OCI-LY3 (cell line): ENCODE measurements around the gene CSPG5.
A peak's percentile ranks its signal among the peaks of the same experiment; 100 is the strongest.

ENCODE experiments used
- H2AFZ ChIP-seq: fragments of 200-600, 300-600 bp; shearing (Covaris generic); 2 replicates; pipeline ENCODE4 v1.6.0; 2014; ENCODE audit warnings: antibody characterized with exemption, low read depth, low read length
- H3K27ac ChIP-seq: fragments of 200-600, 300-600 bp; sonication (generic); 2 replicates; pipeline ENCODE4 v1.5.1; 2014; ENCODE audit warnings: mild to moderate bottlenecking, low read length, moderate library complexity, mixed read lengths
- H3K27me3 ChIP-seq: fragments of 200-600, 300-600 bp; sonication (generic); 2 replicates; pipeline ENCODE4 v1.6.1; 2014; ENCODE audit warnings: low read depth, low read length, mixed read lengths
- H3K36me3 ChIP-seq: fragments of 200-600, 300-600 bp; sonication (generic); replicated peaks from 2 replicates; pipeline ENCODE3; 2014; ENCODE audit warnings: low read depth, low read length, mixed read lengths
- H3K4me1 ChIP-seq: fragments of 300-600, 200-600 bp; sonication (generic); 2 replicates; pipeline ENCODE4 v1.6.1; 2014; ENCODE audit warnings: low read length, mixed read lengths
- H3K4me2 ChIP-seq: fragments of 200-600, 300-600 bp; sonication (generic); 2 replicates; pipeline ENCODE4 v1.6.1; 2014; ENCODE audit warnings: low read length, mixed read lengths
- H3K4me3 ChIP-seq: fragments of 300-600, 200-600 bp; sonication (generic); 2 replicates; pipeline ENCODE4 v1.5.1; 2014; ENCODE audit warnings: antibody characterized with exemption, mild to moderate bottlenecking, low read length, moderate library complexity
- H3K79me2 ChIP-seq: fragments of 300-600, 200-600 bp; shearing (Covaris generic); 2 replicates; pipeline ENCODE4 v1.6.1; 2014; ENCODE audit warnings: mild to moderate bottlenecking, low read length, mixed read lengths
- H3K9ac ChIP-seq: fragments of 300-600, 200-600 bp; shearing (Covaris generic); 2 replicates; pipeline ENCODE4 v1.6.0; 2014; ENCODE audit warnings: mild to moderate bottlenecking, low read length, moderate library complexity
- H3K9me3 ChIP-seq: fragments of 200-600, 300-600 bp; shearing (Covaris generic); 2 replicates; pipeline ENCODE4 v1.6.1; 2014; ENCODE audit warnings: low read length, mixed read lengths; ENCODE audit not compliant: insufficient read depth
- H4K20me1 ChIP-seq: fragments of 200-600, 300-600 bp; sonication (generic); 2 replicates; pipeline ENCODE4 v1.6.1; 2016; ENCODE audit warnings: low read length, mixed read lengths; ENCODE audit not compliant: insufficient read depth
- EZH2phosphoT487 ChIP-seq: fragments of 200-600 bp; shearing (Covaris generic); IDR thresholded peaks from 2 replicates; pipeline ENCODE4 v1.6.1; 2018; ENCODE audit warnings: antibody characterized with exemption, mixed run types, low read depth
- TF ChIP-seq, protein P1 (sequence below): fragments of 200-600, 300-600 bp; sonication (generic); IDR thresholded peaks from 2 replicates; pipeline ENCODE4 v1.5.1; 2014; ENCODE audit warnings: antibody characterized with exemption, low read length, low read depth

The CSPG5 gene

DNA sequence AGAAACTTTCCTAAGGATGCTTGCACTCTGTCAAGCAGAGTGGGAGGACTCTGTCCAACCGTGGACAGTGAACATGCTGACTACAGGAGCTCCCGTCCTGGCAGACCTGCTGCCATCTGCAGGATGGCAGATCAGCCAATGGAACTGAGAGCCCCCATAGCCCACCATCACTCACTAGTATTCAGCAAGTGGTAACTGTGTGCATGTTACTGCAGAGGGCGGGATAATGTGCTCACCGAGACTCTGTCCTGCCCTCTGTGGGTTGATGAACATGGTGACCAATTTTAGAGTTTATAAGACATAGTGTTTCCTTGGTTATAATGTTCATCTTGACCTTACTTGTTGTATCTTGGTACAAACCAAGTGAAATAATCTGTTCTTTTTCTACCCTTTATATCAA, 11.5 kb downstream of the CSPG5 start:
- H2AFZ ChIP-seq, result no peak overlapping the region
- no peaks in the 10 kb centered on the region for H4K20me1 ChIP-seq
- H3K9ac ChIP-seq, result no peak overlapping the region
- H3K4me3 ChIP-seq, result no peak overlapping the region
- H3K4me1 ChIP-seq, result peaks cover 9% of the 10 kb centered on the region
- no peak overlapping the region for H3K27ac ChIP-seq
- TF ChIP-seq, protein P1, sequence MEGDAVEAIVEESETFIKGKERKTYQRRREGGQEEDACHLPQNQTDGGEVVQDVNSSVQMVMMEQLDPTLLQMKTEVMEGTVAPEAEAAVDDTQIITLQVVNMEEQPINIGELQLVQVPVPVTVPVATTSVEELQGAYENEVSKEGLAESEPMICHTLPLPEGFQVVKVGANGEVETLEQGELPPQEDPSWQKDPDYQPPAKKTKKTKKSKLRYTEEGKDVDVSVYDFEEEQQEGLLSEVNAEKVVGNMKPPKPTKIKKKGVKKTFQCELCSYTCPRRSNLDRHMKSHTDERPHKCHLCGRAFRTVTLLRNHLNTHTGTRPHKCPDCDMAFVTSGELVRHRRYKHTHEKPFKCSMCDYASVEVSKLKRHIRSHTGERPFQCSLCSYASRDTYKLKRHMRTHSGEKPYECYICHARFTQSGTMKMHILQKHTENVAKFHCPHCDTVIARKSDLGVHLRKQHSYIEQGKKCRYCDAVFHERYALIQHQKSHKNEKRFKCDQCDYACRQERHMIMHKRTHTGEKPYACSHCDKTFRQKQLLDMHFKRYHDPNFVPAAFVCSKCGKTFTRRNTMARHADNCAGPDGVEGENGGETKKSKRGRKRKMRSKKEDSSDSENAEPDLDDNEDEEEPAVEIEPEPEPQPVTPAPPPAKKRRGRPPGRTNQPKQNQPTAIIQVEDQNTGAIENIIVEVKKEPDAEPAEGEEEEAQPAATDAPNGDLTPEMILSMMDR, result peak; percentile 18; the same call in 1 of the 2 replicates
- TF ChIP-seq EZH2phosphoT487, result no peak
- no peak overlapping the region for H3K4me2 ChIP-seq
- H3K27me3 ChIP-seq, result no peaks in the 10 kb centered on the region
- H3K36me3 ChIP-seq, result no peaks in the 10 kb centered on the region
- no peaks in the 10 kb centered on the region for H3K9me3 ChIP-seq
- no peaks in the 10 kb centered on the region for H3K79me2 ChIP-seq

DNA sequence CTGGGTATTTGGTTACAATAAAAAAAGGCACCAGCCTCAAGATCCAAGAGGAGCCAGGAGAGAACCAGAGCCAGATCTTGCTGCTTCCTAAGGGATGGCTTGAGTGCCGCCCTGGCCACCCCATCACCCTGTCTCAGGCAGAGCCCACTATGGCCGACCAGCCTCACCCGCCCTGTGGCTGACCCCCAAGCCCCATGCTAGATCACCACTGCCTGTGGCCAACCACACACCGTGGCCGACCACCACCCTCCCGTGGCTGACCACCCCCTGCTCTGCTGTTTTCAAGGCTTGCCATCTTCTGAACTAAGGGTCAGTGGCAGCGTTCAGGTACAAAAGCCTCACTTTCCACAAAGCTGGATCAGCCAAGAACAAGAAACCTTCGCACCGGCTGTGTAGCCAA, 12.0 kb downstream of the CSPG5 start:
- Histone ChIP-seq H3K4me1 (peaks cover 9% of the 10 kb centered on the region), H3K27me3 (no peaks in the 10 kb centered on the region), H3K27ac (no peak overlapping the region), H2AFZ (no peak overlapping the region), H3K4me2 (no peak overlapping the region), H3K4me3 (no peak overlapping the region), H3K9me3 (no peaks in the 10 kb centered on the region), H4K20me1 (no peaks in the 10 kb centered on the region), H3K9ac (no peak overlapping the region), H3K36me3 (no peaks in the 10 kb centered on the region), H3K79me2 (no peaks in the 10 kb centered on the region)
- no peak for TF ChIP-seq EZH2phosphoT487
- TF ChIP-seq, protein P1, result no peak

DNA sequence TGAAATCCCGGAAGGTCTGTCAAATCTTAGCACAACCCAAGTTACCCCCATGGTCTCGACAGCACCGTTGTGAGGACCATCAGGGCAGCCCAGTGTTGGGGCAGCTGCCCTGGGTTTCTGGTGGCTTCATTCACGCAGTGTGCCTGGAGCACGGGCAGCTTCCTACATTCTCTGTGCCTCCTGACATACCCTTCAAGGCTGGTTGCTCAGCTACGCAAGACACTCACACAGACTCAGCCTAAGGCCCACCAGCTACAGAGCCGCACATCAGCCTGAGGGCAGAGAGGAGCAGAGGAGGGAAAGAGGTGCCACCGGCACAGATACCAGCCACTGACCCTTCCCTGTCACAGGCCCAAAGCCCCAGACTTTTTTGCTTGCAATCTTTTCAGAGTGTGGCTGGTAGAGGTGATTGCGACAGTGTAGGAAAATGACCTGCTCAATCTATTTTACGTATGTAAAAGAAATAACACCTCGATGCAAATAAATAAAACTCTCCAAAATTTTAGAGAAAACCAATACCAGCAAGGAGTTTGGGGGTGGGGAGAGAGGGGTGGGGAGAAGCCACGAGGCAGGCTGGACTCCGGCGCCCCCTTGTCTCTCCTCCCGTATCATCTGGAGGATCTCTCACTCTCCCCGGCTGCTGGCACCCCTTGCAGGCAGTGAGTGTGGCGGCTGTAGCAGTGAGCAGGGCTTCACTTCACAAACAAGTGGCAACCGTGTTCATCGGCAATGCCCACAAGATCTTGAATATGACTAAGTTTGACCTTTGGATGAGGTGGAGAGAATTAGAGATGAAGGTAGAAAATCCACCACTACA, 12.7 kb downstream of the CSPG5 start:
- Histone ChIP-seq H3K4me3 (no peak overlapping the region), H2AFZ (no peak overlapping the region), H3K9ac (no peak overlapping the region), H3K79me2 (no peaks in the 10 kb centered on the region), H4K20me1 (no peaks in the 10 kb centered on the region), H3K36me3 (no peaks in the 10 kb centered on the region), H3K27me3 (no peaks in the 10 kb centered on the region), H3K4me2 (no peak overlapping the region), H3K27ac (no peak overlapping the region), H3K4me1 (peaks cover 9% of the 10 kb centered on the region), H3K9me3 (no peaks in the 10 kb centered on the region)
- TF ChIP-seq, protein P1, result no peak
- TF ChIP-seq EZH2phosphoT487, result no peak

DNA sequence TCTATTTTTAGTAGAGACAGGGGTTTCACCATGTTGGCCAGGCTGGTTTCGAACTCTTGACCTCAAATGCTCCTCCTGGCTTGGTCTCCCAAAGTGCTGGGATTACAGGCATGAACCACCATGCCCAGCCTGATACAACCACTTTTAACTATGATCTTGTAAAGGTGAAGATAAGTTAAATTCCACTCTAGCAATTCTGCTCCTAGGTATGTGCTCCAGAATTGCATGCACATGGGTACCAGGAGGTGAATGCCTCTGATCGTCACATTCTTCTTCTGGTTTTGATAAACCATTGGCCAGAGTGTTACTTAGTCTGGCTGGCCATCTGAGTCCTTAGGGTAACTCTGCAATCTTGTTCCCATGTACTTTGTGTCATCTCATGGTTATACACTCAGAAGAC, 22.3 kb downstream of the CSPG5 start:
- H3K4me2 ChIP-seq, result no peak overlapping the region
- TF ChIP-seq, protein P1, result no peak
- no peak for TF ChIP-seq EZH2phosphoT487
- no peaks in the 10 kb centered on the region for H3K79me2 ChIP-seq
- H3K27ac ChIP-seq, result no peak overlapping the region
- H3K4me3 ChIP-seq, result no peak overlapping the region
- H3K9me3 ChIP-seq, result no peaks in the 10 kb centered on the region
- no peaks in the 10 kb centered on the region for H3K36me3 ChIP-seq
- H3K27me3 ChIP-seq, result peaks cover 5% of the 10 kb centered on the region; the same call in 1 of the 2 replicates
- no peak overlapping the region for H2AFZ ChIP-seq
- H3K4me1 ChIP-seq, result no peaks in the 10 kb centered on the region
- H3K9ac ChIP-seq, result no peak overlapping the region
- no peaks in the 10 kb centered on the region for H4K20me1 ChIP-seq
